GM18951 (cell line): ENCODE measurements around the gene DUS3L.
A peak's percentile ranks its signal among the peaks of the same experiment; 100 is the strongest.

Source experiments
- POLR2A ChIP-seq: IDR thresholded peaks from 4 replicates; pipeline ENCODE4 v1.6.1; 2011; ENCODE audit warnings: mild to moderate bottlenecking; ENCODE audit not compliant: insufficient read length, insufficient read depth; ENCODE audit errors: extremely low read depth
- in situ Hi-C: fragments of 300-500 bp; cut with MboI; formaldehyde crosslinking; loops from one replicate; pipeline ENCODE4 v1.12.0; 2022; ENCODE audit warnings: low sequenced_read_pairs, mixed read lengths, inconsistent platforms; ENCODE audit not compliant: unreplicated experiment

The DUS3L gene

GRCh38 chr19:5801796-5802619 lies 11.0 kb upstream of the DUS3L start:
- no peak for TF ChIP-seq POLR2A
- in situ Hi-C loops, result no loop called here

- no peak for TF ChIP-seq POLR2A
- in situ Hi-C loops, result no loop called here
These were observed 9.7 kb upstream of the DUS3L start for GRCh38 chr19:5800361-5801270.

- in situ Hi-C loops, result no loop called here
- no peak for TF ChIP-seq POLR2A
These were observed 8.6 kb upstream of the DUS3L start for GRCh38 chr19:5799247-5800241.

GRCh38 chr19:5798244-5798643 lies 7.3 kb upstream of the DUS3L start:
- TF ChIP-seq POLR2A, result no peak
- in situ Hi-C loops, result no loop called here

GRCh38 chr19:5795382-5795919 lies 4.5 kb upstream of the DUS3L start:
- in situ Hi-C loops, result no loop called here
- TF ChIP-seq POLR2A, result no peak

GRCh38 chr19:5793188-5793587 lies 2.2 kb upstream of the DUS3L start:
- no peak for TF ChIP-seq POLR2A
- in situ Hi-C loops, result no loop called here

- TF ChIP-seq POLR2A, result no peak
- in situ Hi-C loops, result no loop called here
These were observed 1.3 kb upstream of the DUS3L start for GRCh38 chr19:5792224-5792623.

GRCh38 chr19:5789886-5790558 lies 941 bp downstream of the DUS3L start:
- in situ Hi-C loops, result no loop called here
- TF ChIP-seq POLR2A, result no peak

GRCh38 chr19:5789351-5789761 lies 1.6 kb downstream of the DUS3L start:
- in situ Hi-C loops, result no loop called here
- TF ChIP-seq POLR2A, result no peak

GRCh38 chr19:5788422-5788821 lies 2.5 kb downstream of the DUS3L start:
- in situ Hi-C loops, result no loop called here
- no peak for TF ChIP-seq POLR2A

GRCh38 chr19:5787409-5788182 lies 3.4 kb downstream of the DUS3L start:
- in situ Hi-C loops, result no loop called here
- TF ChIP-seq POLR2A, result peak; percentile 27
